Fibroblast of peridontal ligament (primary cell): Measurements from ENCODE around the gene DSC3.

ENCODE experiments used
- DNase-seq: peaks from one replicate; pipeline ENCODE4 v3.0.0-alpha.2; 2010; ENCODE audit errors: extremely low read depth

Gene DSC3

GRCh38 chr18:31042406-31043181, at the start of gene DSC3:
DSC3 (minus strand) TSS chr18:31042742; CDS start chr18:31042660, 82 bp downstream.
- DNase-seq = no peak

GRCh38 chr18:31091350-31091749, 48.8 kb upstream of the DSC3 start:
- DNase-seq = no peak

- no peak for DNase-seq
These were observed 46.0 kb upstream of the DSC3 start for GRCh38 chr18:31088532-31088931.

GRCh38 chr18:31079973-31080372, 37.4 kb upstream of the DSC3 start:
- DNase-seq = no peak

GRCh38 chr18:31077878-31078277, 35.3 kb upstream of the DSC3 start:
- no peak for DNase-seq

GRCh38 chr18:31072175-31072574, 29.6 kb upstream of the DSC3 start:
- DNase-seq = no peak

GRCh38 chr18:31070206-31070605, 27.7 kb upstream of the DSC3 start:
- DNase-seq = no peak

- no peak for DNase-seq
These were observed 23.7 kb upstream of the DSC3 start for GRCh38 chr18:31066266-31066665.

- DNase-seq = no peak
These were observed 22.7 kb upstream of the DSC3 start for GRCh38 chr18:31065036-31065773.

- no peak for DNase-seq
These were observed 21.6 kb upstream of the DSC3 start for GRCh38 chr18:31064130-31064529.

- DNase-seq = no peak
These were observed 19.4 kb upstream of the DSC3 start for GRCh38 chr18:31061945-31062344.

- no peak for DNase-seq
These were observed 16.4 kb upstream of the DSC3 start for GRCh38 chr18:31058897-31059296.

- no peak for DNase-seq
These were observed 15.4 kb upstream of the DSC3 start for GRCh38 chr18:31057917-31058316.

GRCh38 chr18:31057051-31057450, 14.5 kb upstream of the DSC3 start:
- DNase-seq = no peak

GRCh38 chr18:31056296-31056695, 13.8 kb upstream of the DSC3 start:
- no peak for DNase-seq

GRCh38 chr18:31050635-31051034, 8.1 kb upstream of the DSC3 start:
- no peak for DNase-seq

GRCh38 chr18:31049189-31049588, 6.6 kb upstream of the DSC3 start:
- no peak for DNase-seq

GRCh38 chr18:31048216-31048615, 5.7 kb upstream of the DSC3 start:
- no peak for DNase-seq

GRCh38 chr18:31046916-31047315, 4.4 kb upstream of the DSC3 start:
- DNase-seq = no peak

- no peak for DNase-seq
These were observed 3.1 kb upstream of the DSC3 start for GRCh38 chr18:31045599-31045998.

GRCh38 chr18:31044926-31045325, 2.4 kb upstream of the DSC3 start:
- DNase-seq = no peak

GRCh38 chr18:31043709-31044108, 1.2 kb upstream of the DSC3 start:
- no peak for DNase-seq

GRCh38 chr18:31042084-31042405, 497 bp downstream of the DSC3 start:
- DNase-seq = no peak
